ENCODE results near the gene LSR. TPM values are rescaled to one million over a fixed set of nuclear protein-coding genes. Genes with fewer than 3 reads are reported as not detected.

The LSR gene
- total RNA-seq, 1 donor from 2014 or later: 0.99 TPM

DNA sequence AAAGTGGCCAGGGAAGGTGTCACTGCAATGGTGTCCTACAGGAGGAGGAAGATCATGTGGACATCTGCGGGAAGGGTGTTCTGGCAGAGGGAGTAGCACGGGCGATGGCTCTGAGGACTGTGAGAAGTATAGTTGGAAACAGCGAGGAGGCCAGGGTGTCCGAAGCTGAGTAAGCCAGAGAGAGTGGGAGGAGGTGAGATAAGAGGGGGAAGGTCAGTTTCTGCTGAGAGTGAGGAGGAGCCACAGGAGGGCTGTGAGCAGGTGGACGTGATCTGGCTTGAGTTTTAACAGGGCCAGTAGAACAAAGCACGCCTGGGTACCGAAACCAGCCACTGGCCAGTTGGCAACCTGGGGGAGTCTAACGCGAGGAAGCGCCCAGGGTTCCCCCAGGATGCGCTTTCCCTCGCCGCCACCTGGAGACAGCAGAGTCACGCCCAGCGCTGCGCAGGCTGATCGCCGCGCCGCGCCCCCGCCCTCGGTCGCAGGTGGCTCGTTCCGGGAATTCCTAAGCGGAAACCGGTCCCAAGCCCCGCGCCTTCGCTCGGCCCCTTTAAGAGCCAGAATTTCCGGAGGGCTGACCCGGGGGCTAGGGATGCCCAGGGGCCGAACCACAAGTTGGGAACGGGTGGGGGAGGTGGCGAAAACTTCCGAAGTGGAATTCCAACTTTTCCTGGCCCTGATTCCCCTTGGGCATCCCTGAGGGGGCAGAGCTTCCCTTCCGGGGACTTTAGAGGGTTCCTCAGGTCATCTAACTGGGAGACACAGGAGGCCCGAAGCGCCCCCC lies 1.1 kb upstream of the LSR start:
- H3K4me3 Mint-ChIP-seq (ENCODE audit: unreplicated experiment): peak overlapping the region; percentile 35
- H3K27me3 Mint-ChIP-seq (ENCODE audit: low read depth): peaks cover 68% of the 10 kb centered on the region
- H3K9me3 Mint-ChIP-seq (ENCODE audit: low read depth): peaks cover 24% of the 10 kb centered on the region
- TF ChIP-seq CTCF (IDR thresholded peaks at IDR 0.05): no peak
- DNase-seq (ENCODE audit: low spot score): no peak
- H3K27ac Mint-ChIP-seq (ENCODE audit: unreplicated experiment): no peak overlapping the region
- peaks cover 10% of the 10 kb centered on the region for H3K4me1 Mint-ChIP-seq (ENCODE audit: low read depth)
- H3K36me3 Mint-ChIP-seq (ENCODE audit: low read depth): peaks cover 3% of the 10 kb centered on the region

DNA sequence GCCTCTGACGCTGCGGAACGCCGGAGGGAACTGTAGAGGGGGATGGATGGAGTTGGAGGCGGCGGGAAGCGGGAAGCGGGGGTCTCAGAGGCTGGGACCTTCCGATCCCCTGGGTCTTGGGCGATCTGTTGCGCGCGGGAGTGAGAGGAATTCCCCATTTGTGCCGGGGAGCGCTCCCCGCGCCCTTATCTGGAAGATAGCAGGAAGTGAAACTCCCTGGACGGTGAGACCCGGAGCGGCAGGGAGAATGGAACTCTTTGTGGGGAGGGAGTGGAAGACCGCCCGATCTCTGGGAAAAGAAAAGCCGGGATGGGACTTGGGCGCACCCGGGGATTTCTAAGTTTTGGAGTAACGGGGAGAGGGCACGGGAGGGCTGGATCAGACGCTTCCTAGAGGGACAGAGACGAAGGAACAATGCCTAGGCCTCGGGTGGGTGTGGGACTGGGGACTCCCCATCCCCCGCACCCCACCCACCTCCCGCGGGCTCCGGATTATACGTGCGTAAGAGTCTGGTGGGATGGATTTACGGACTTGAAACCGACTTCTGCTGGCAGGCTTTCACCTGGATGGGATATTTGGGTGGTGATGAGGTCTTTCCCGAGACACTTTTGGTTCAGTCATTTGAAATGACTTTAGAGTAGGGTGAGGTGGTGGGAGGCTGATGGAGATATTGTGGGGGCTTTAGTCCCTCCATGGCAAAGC lies 495 bp downstream of the LSR start:
- Mint-ChIP-seq H3K4me1 (ENCODE audit: low read depth) (peaks cover 10% of the 10 kb centered on the region), H3K9me3 (ENCODE audit: low read depth) (peaks cover 14% of the 10 kb centered on the region), H3K4me3 (ENCODE audit: unreplicated experiment) (peak overlapping the region; percentile 50), H3K27me3 (ENCODE audit: low read depth) (peaks cover 54% of the 10 kb centered on the region), H3K27ac (ENCODE audit: unreplicated experiment) (no peak overlapping the region), H3K36me3 (ENCODE audit: low read depth) (peaks cover 3% of the 10 kb centered on the region)
- no peak for TF ChIP-seq CTCF (IDR thresholded peaks at IDR 0.05)
- no peak for DNase-seq (ENCODE audit: low spot score)

GRCh38 chr19:35249848-35250711 lies 1.3 kb downstream of the LSR start:
- TF ChIP-seq CTCF (IDR thresholded peaks at IDR 0.05): no peak
- Mint-ChIP-seq H3K4me3 (ENCODE audit: unreplicated experiment) (no peak overlapping the region), H3K36me3 (ENCODE audit: low read depth) (peaks cover 3% of the 10 kb centered on the region), H3K27ac (ENCODE audit: unreplicated experiment) (no peak overlapping the region), H3K4me1 (ENCODE audit: low read depth) (peaks cover 10% of the 10 kb centered on the region), H3K27me3 (ENCODE audit: low read depth) (peaks cover 49% of the 10 kb centered on the region), H3K9me3 (ENCODE audit: low read depth) (peaks cover 8% of the 10 kb centered on the region)
- no peak for DNase-seq (ENCODE audit: low spot score)

DNA sequence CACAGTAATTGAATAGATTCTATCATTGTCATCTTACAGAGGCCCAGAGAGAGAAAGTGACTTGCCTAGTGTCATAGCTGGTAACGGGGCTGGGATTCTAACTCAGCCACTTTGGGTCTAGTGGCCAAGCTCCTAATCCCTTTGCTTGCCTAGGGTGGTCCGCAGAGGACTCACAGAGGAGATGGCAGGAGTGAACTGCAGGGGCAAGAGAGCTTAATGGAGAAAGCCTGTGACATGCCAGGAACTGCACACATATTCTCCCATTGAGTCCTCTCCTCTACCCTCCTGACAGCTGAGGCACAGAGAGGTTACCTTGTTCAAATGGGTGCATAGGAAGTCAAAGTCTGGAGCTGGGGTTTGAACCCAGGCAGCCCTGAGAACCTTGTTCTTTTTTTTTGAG lies 2.7 kb downstream of the LSR start:
- Mint-ChIP-seq H3K4me1 (ENCODE audit: low read depth) (peaks cover 10% of the 10 kb centered on the region), H3K36me3 (ENCODE audit: low read depth) (peaks cover 3% of the 10 kb centered on the region), H3K9me3 (ENCODE audit: low read depth) (peaks cover 1% of the 10 kb centered on the region), H3K27ac (ENCODE audit: unreplicated experiment) (no peak overlapping the region), H3K27me3 (ENCODE audit: low read depth) (peaks cover 43% of the 10 kb centered on the region), H3K4me3 (ENCODE audit: unreplicated experiment) (no peak overlapping the region)
- TF ChIP-seq CTCF (IDR thresholded peaks at IDR 0.05): no peak
- DNase-seq (ENCODE audit: low spot score): no peak
